GM12878 (cell line): ENCODE measurements around the gene SLC37A1.

ENCODE experiments used
- CREM ChIP-seq: IDR thresholded peaks from 2 replicates; pipeline ENCODE4 v1.6.1; 2014; ENCODE audit warnings: antibody characterized with exemption, low read depth
- FOXM1 ChIP-seq: IDR thresholded peaks from 2 replicates; pipeline ENCODE4 v1.6.1; 2012; ENCODE audit warnings: low read depth, mild to moderate bottlenecking, inconsistent platforms, low read length, moderate library complexity
- NBN ChIP-seq: fragments of 450-650 bp; IDR thresholded peaks from 2 replicates; pipeline ENCODE4 v1.6.1; 2016
- POLR2A ChIP-seq: IDR thresholded peaks from 2 replicates; pipeline ENCODE4 v1.6.1; 2011; ENCODE audit warnings: low read depth, mild to moderate bottlenecking, low read length
- SIN3A ChIP-seq: IDR thresholded peaks from 2 replicates; pipeline ENCODE4 v1.6.1; 2012; ENCODE audit warnings: low read depth, low read length, improper control_type of control experiment
- SKIL ChIP-seq: fragments of 450-650 bp; IDR thresholded peaks from 2 replicates; pipeline ENCODE4 v1.6.1; 2017; ENCODE audit warnings: mild to moderate bottlenecking, low read depth, inconsistent platforms; ENCODE audit not compliant: poor library complexity, severe bottlenecking
- SREBF2 ChIP-seq: IDR thresholded peaks from 2 replicates; pipeline ENCODE4 v1.6.1; 2012; ENCODE audit warnings: mild to moderate bottlenecking, low read length
- TARDBP ChIP-seq: IDR thresholded peaks from 2 replicates; pipeline ENCODE4 v1.6.1; 2016; ENCODE audit warnings: borderline replicate concordance

DNA sequence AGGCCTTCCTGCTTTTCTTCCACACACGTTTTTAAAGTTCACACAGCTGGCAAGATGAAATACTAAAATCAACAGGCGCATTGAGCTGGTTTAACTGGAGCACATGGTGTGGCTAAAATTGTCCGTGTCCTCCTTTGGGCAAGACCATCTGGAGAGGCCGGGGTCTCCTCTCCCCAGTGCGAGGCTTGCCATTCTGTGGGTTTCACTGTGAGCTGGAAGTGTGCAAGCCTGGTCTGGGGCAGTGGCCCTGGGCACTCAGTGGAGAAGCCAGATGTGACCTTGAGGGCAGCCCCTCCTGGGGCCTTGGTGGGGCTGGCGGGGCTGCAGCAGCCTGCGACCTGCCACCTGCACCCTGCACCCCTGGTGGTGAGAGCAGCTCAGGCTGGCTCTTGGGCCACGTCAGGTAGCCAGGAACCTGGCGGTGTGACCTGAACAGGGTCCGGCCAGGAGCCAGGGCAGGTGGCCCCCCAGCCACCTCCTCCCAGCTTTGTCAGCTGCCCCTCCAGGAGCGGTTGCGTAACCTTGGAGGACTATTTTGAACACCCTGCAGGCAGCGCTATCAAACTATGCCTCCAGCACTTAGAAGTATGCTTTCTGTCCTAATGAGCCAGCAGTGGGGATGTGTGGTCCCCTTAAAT lies 52.4 kb downstream of the SLC37A1 start:
- TF ChIP-seq CREM: no peak
- TF ChIP-seq TARDBP: no peak
- no peak for TF ChIP-seq FOXM1
- no peak for TF ChIP-seq SIN3A
- no peak for TF ChIP-seq SREBF2
- TF ChIP-seq NBN: no peak
- no peak for TF ChIP-seq POLR2A
- no peak for TF ChIP-seq SKIL
